Islet of Langerhans (tissue), 1 donor: ENCODE measurements around the gene PGAP2.
"Not testable (repeated sequence)": the region's sequence is repeated elsewhere in the genome, so short reads cannot be mapped to it uniquely, and the experiment has no call there.

ENCODE experiments used
- FAIRE-seq: peaks from one replicate; lab custom pipeline; 2011; peaks lifted over from hg19 to GRCh38; lab: Jason Lieb, UNC

PGAP2 gene

DNA sequence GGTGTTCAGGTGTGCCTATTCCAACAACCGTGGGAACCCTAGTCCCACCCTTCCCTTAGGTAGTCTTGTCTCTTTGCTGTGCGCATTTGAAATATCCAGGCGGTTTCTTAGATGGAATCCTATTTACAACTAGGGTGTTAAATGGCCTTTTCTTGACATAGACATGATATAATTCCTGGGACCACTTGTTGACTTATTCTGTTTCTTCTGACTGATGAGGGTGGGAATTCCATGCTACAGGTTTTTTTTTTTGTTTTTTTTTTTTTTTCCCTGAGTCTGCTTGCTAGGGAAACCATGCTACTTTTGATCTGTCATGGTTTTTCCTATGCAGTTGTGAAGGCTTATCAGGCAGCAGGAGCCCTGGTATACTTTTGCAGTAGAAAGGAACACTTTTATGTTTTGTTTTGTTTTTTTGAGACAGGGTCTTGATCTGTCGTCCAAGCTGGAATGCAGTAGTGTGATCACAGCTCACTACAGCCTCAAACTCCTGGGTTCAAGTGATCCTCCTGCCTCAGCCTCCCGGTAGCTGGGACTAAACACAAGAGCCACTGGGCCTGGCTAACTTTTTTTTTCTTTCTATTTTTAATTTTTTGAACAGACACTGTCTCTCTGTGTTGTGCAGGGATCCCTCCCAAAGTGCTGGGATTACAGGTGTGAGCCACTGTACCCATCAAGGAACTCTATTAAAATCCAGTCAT lies 48.6 kb downstream of the PGAP2 start:
- no peak for FAIRE-seq

- FAIRE-seq = no peak
Observed at GRCh38 chr11:3857628-3858027, 49.3 kb downstream of the PGAP2 start.

GRCh38 chr11:3859373-3859881 lies 51.1 kb downstream of the PGAP2 start:
- FAIRE-seq = no peak

- no peak for FAIRE-seq
Observed at GRCh38 chr11:3860375-3860774, 52.0 kb downstream of the PGAP2 start.

DNA sequence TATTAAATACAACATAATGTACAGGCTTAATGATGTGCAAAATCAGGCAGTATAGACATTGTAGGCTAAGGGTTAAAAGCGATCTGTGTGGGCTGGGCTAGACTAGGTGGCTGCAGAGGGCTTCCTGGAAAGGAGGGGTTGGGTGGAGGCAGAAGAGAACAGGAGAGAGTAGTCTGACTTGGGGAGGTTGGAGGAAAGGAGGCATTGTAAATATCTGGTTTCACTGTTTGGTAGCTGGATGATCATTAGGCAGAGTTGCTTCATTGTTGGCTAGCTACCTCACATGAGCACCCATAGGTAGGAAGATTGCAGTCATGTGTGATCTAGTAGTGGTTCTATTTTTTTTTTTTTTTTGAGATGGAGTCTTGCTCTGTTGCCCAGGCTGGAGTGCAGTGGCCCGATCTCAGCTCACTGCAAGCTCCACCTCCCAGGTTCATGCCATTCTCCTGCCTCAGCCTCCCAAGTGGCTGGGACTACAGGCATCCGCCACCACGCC lies 52.6 kb downstream of the PGAP2 start:
- not testable (repeated sequence) for FAIRE-seq

GRCh38 chr11:3861683-3862082 lies 53.3 kb downstream of the PGAP2 start:
- no peak for FAIRE-seq

DNA sequence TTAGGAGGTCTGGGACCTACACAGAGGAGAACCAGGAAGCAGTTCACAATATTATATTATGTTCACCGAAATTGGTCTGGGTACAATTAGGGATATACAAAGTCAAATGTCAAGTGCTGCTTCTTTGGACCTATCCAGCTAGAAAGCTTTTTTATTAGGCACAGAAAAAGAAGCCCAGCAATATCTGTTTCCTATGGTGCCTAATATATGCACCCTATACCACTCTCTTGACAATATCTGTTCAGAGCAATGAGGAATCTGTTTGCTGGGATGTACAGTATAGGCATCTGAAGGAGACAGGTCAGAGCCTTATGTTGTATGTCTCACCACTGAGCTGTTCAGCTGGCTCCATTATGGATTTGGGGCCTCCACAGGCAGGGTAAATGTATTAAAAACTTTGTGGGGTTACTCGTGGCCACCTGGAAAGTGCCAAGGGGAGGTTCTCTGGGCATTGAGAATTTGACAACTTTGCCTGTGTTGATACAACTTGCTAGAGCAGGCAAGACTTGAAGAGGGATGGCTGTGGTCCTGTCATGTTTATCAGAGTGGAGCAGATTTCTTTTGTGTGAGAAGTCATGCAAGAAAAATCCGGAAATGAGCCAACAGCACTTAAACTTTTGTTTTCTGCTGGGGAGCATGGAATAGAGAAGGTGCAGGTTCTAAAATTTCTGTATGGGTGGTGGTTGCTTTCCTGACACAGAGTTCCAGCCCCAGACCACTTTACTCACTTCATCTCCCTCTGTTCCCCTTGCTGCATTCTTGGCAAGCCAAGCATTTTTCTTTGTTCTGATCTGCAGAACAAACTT lies 57.2 kb downstream of the PGAP2 start:
- no peak for FAIRE-seq

DNA sequence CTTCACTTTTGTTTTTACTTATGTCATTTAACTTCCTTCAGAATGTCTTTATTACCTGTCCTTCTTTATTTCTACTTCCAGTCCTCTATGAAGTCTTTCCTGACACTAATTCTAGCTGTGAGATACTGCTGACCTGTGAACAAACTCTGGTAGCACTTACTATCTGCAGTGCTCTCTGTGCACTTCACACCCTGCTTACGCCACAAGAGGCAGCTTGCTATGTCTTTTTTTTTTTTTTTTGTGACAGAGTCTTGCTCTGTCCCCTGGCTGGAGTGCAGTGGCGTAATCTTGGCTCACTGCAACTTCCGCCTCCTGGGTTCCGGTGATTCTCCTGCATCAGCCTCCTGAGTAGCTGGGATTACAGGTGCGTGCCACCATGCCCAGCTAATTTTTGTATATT lies 57.8 kb downstream of the PGAP2 start:
- FAIRE-seq = no peak

- no peak for FAIRE-seq
Observed at GRCh38 chr11:3866836-3867208, 58.5 kb downstream of the PGAP2 start.

DNA sequence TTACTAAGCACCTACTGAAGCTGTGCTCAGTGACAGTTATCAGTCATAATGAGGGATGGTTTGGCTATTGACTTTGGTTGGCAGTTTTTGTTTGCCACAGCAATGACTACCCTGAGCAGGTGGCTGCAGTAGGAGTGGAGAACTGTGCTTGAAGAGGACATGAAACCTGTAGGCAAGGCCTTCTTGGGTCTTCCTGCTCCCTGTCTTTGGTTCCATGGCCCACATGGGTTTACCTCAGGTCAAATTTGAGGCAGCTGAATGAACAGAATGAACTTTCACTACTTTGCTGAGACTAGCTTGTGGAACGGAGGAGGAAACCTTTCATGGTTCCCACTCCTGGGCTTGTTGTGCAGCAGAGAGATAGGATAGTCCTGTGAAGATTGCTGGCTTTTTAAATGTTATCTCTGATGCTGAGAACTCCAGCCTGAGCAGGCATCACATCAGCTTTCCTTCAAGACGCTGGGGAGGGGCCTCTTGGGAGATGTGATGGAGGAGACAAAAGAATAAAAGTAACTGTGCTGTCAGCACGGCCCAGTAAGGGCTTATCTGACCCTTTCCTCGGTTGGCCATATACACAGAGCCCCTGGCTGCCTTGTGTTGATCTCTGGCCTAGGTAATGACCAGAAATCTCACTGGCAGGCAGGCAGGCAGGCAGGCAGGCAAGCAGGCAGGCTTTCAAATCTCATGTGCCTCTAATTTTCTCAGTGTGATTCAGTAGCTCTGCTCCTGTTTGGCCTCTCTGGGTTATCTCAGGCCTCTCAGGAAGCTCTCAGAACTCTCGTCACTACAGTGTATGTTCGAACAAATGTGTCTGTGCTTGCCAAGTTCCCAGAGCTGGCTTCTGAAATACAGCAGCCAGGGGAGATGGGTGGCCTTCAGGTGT lies 59.1 kb downstream of the PGAP2 start:
- FAIRE-seq = no peak

GRCh38 chr11:3873712-3874349 lies 65.5 kb downstream of the PGAP2 start:
- no peak for FAIRE-seq
